ENCODE data around the gene CCDC159. TPM values are rescaled to one million over a fixed set of nuclear protein-coding genes. Genes with fewer than 3 reads are reported as not detected.

CCDC159 gene
- total and polyA plus RNA-seq, 2 donors (not counting 1 experiment from before 2014, with no cell fraction given), result 57.5 to 128 TPM

GRCh38 chr19:11361771-11362731 is 15.7 kb downstream of the CCDC159 start:
- no peaks in the 10 kb centered on the region for H3K27me3 ChIP-seq (replicated peaks in 1 of 4; ENCODE audit: control extremely low read depth in 1 of 4, control insufficient read depth in 3 of 4, insufficient read depth in 4 of 4, low read length in 3 of 4)
- H3K4me2 ChIP-seq (replicated peaks; ENCODE audit: low read depth, low read length, poor library complexity, severe bottlenecking), result no peak overlapping the region
- no peak overlapping the region for H3K4me3 ChIP-seq (ENCODE audit: control extremely low read depth in 1 of 5, extremely low read depth in 1 of 5, insufficient read depth in 1 of 5, low read depth in 2 of 5, low read length in 4 of 5)
- intact Hi-C loops (cut with micrococcal nuclease), result no loop called here
- H3K9ac ChIP-seq (ENCODE audit: low read length), result no peak overlapping the region
- 96% methylated on average over 32 of the region's 35 CpGs for WGBS (ENCODE audit: insufficient coverage)
- no peak overlapping the region for H3K4me3 Mint-ChIP-seq
- H3K36me3 ChIP-seq (replicated peaks in 1 of 2; ENCODE audit: control extremely low read depth in 1 of 2, control insufficient read depth in 1 of 2, extremely low read depth in 1 of 2, insufficient read depth in 2 of 2, low read length in 1 of 2), result peaks cover 0 to 9% of the 10 kb centered on the region in 2 experiments
- H2AFZ ChIP-seq (ENCODE audit: insufficient read depth, low read depth, low read length, poor library complexity, severe bottlenecking), result no peak overlapping the region
- no peaks in the 10 kb centered on the region for H3K9me3 Mint-ChIP-seq (ENCODE audit: insufficient read depth)
- no peaks in the 10 kb centered on the region for H3K9me3 ChIP-seq (ENCODE audit: control extremely low read depth in 1 of 3, control insufficient read depth in 2 of 3, insufficient read depth in 1 of 3, low read length in 2 of 3)
- TF ChIP-seq EZH2 (IDR thresholded peaks at IDR 0.05; ENCODE audit: borderline replicate concordance, insufficient read depth, low read depth, low read length, poor library complexity, severe bottlenecking) (no peak), CTCF (IDR thresholded peaks at IDR 0.05) (no peak)
- POLR2A ChIA-PET, result no interaction called here
- H3K79me2 ChIP-seq (ENCODE audit: control insufficient read depth, insufficient read depth, low read length), result no peaks in the 10 kb centered on the region
- no peaks in the 10 kb centered on the region for H3K4me1 Mint-ChIP-seq
- CTCF ChIA-PET, result no interaction called here
- H3K27me3 Mint-ChIP-seq, result no peaks in the 10 kb centered on the region
- H3K27ac ChIP-seq (ENCODE audit: low read length in 2 of 2), result no peak overlapping the region
- no peaks in the 10 kb centered on the region for H4K20me1 ChIP-seq (ENCODE audit: control insufficient read depth, insufficient read depth, low read length, poor library complexity, severe bottlenecking)
- H3K27ac Mint-ChIP-seq, result no peak overlapping the region
- DNase-seq (no peak), ATAC-seq (ENCODE audit: low read depth) (no peak)
- H3K4me1 ChIP-seq (ENCODE audit: control insufficient read depth in 2 of 2, insufficient read depth in 2 of 2, low read length in 2 of 2), result no peaks in the 10 kb centered on the region

GRCh38 chr19:11363881-11364280 is 17.6 kb downstream of the CCDC159 start:
- Mint-ChIP-seq H3K4me1 (no peaks in the 10 kb centered on the region), H3K9me3 (ENCODE audit: insufficient read depth) (no peaks in the 10 kb centered on the region), H3K27ac (no peak overlapping the region), H3K4me3 (no peak overlapping the region), H3K27me3 (no peaks in the 10 kb centered on the region)
- Histone ChIP-seq H3K4me3 (ENCODE audit: control extremely low read depth in 1 of 5, extremely low read depth in 1 of 5, insufficient read depth in 1 of 5, low read depth in 2 of 5, low read length in 4 of 5) (no peak overlapping the region), H4K20me1 (ENCODE audit: control insufficient read depth, insufficient read depth, low read length, poor library complexity, severe bottlenecking) (no peaks in the 10 kb centered on the region), H3K36me3 (replicated peaks in 1 of 2; ENCODE audit: control extremely low read depth in 1 of 2, control insufficient read depth in 1 of 2, extremely low read depth in 1 of 2, insufficient read depth in 2 of 2, low read length in 1 of 2) (peaks cover 0 to 19% of the 10 kb centered on the region in 2 experiments), H3K9ac (ENCODE audit: low read length) (no peak overlapping the region), H3K27me3 (replicated peaks in 1 of 4; ENCODE audit: control extremely low read depth in 1 of 4, control insufficient read depth in 3 of 4, insufficient read depth in 4 of 4, low read length in 3 of 4) (no peaks in the 10 kb centered on the region), H3K4me1 (ENCODE audit: control insufficient read depth in 2 of 2, insufficient read depth in 2 of 2, low read length in 2 of 2) (no peaks in the 10 kb centered on the region), H3K9me3 (ENCODE audit: control extremely low read depth in 1 of 3, control insufficient read depth in 2 of 3, insufficient read depth in 1 of 3, low read length in 2 of 3) (no peaks in the 10 kb centered on the region), H2AFZ (ENCODE audit: insufficient read depth, low read depth, low read length, poor library complexity, severe bottlenecking) (no peak overlapping the region), H3K79me2 (ENCODE audit: control insufficient read depth, insufficient read depth, low read length) (no peaks in the 10 kb centered on the region), H3K27ac (ENCODE audit: low read length in 2 of 2) (no peak overlapping the region), H3K4me2 (replicated peaks; ENCODE audit: low read depth, low read length, poor library complexity, severe bottlenecking) (no peak overlapping the region)
- TF ChIP-seq CTCF (IDR thresholded peaks at IDR 0.05) (no peak), EZH2 (IDR thresholded peaks at IDR 0.05; ENCODE audit: borderline replicate concordance, insufficient read depth, low read depth, low read length, poor library complexity, severe bottlenecking) (no peak)
- ATAC-seq (ENCODE audit: low read depth) (no peak), DNase-seq (no peak)
- POLR2A ChIA-PET, result no interaction called here
- CTCF ChIA-PET, result interaction anchor here (0.6 to 1.5 kb wide), 2 partner anchors 27 to 571 kb away, joined by 3 read pairs; no protein-coding TSS in a partner anchor
- intact Hi-C loops (cut with micrococcal nuclease), result no loop called here
- WGBS (ENCODE audit: insufficient coverage), result 97% methylated on average over 9 of the region's 10 CpGs

Data from B cell (primary cell).